Left ventricle myocardium inferior (tissue), 1 donor: ENCODE measurements around the gene KDM5B. TPM values are rescaled to one million over a fixed set of nuclear protein-coding genes. Genes with fewer than 3 reads are reported as not detected.
"Not testable (repeated sequence)": the region's sequence is repeated elsewhere in the genome, so short reads cannot be mapped to it uniquely, and the experiment has no call there.

Experiments used
- DNase-seq: peaks from one replicate; pipeline ENCODE4 v3.0.0-alpha.2; 2020
- H3K27ac ChIP-seq: fragments of 200-600 bp; replicated peaks from 2 replicates; pipeline ENCODE4 v1.8.0; 2021
- H3K27me3 ChIP-seq: fragments of 200-600 bp; 2 replicates; pipeline ENCODE4 v1.8.0; 2021; ENCODE audit warnings: low read depth
- H3K36me3 ChIP-seq: fragments of 200-600 bp; 2 replicates; pipeline ENCODE4 v1.8.0; 2021
- H3K4me1 ChIP-seq: fragments of 200-600 bp; 2 replicates; pipeline ENCODE4 v1.8.0; 2021
- H3K4me3 ChIP-seq: fragments of 200-600 bp; 2 replicates; pipeline ENCODE4 v1.8.0; 2021; ENCODE audit warnings: mild to moderate bottlenecking, moderate library complexity
- H3K9me3 ChIP-seq: fragments of 200-600 bp; replicated peaks from 2 replicates; pipeline ENCODE4 v1.8.0; 2021
- CTCF ChIP-seq: fragments of 200-600 bp; IDR thresholded peaks from 2 replicates; pipeline ENCODE4 v1.8.0; 2021; ENCODE audit warnings: antibody characterized with exemption, mild to moderate bottlenecking, borderline replicate concordance
- intact Hi-C: fragments of 100-400 bp; cut with micrococcal nuclease; formaldehyde crosslinking; loops from one replicate; pipeline ENCODE4 v1.11.0; 2022
- total RNA-seq: library from RNA; stranded (reverse); fragmentation: NEBNext Ultra II Directional; extraction: Animal tissue kit (Norgen Biotek cat#: 25700); gene quantifications from one replicate; pipeline ENCODE4 v1.2.1, GENCODE V29; 2021
- donor health status: DM: no; HTN: yes; CAD: no; lungs with severe emphysema.

Gene KDM5B
- total RNA-seq, 1 donor from 2014 or later = 11.9 TPM

DNA sequence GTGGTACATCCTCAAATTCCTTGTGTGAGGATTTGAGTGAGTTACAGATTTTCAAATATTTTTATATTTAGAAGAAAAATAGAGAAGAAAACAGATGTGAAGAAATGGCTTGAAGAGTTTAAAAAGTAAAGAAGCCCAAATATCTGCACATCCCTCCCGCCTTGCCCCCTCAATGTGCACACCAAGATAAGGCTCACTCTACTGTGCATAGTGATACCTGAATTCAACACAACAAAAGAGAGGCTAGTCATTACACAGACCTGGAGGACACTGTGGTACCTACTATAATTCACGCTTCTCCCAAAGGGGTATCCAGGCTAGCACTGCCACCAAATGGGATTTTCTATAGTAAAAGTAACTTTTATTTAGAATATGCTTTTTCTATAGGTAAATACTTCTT, 53.9 kb downstream of the KDM5B start:
- Histone ChIP-seq H3K9me3 (no peaks in the 10 kb centered on the region), H3K27me3 (no peaks in the 10 kb centered on the region), H3K27ac (no peak overlapping the region), H3K4me3 (no peak overlapping the region), H3K36me3 (peaks cover 88% of the 10 kb centered on the region), H3K4me1 (peaks cover 5% of the 10 kb centered on the region)
- no peak for DNase-seq
- TF ChIP-seq CTCF = no peak
- intact Hi-C loops = loop anchor here (10.0 kb wide), 1 partner anchor 251 kb away; the partner anchor contains the start of gene TMEM183A

GRCh38 chr1:202752774-202753173, 55.4 kb downstream of the KDM5B start:
- H3K36me3 ChIP-seq = peaks cover 88% of the 10 kb centered on the region
- intact Hi-C loops = loop anchor here (10.0 kb wide), 1 partner anchor 252 kb away; the partner anchor contains the start of gene TMEM183A
- no peak for DNase-seq
- no peak overlapping the region for H3K4me3 ChIP-seq
- H3K4me1 ChIP-seq = peaks cover 5% of the 10 kb centered on the region
- no peaks in the 10 kb centered on the region for H3K9me3 ChIP-seq
- H3K27ac ChIP-seq = no peak overlapping the region
- no peaks in the 10 kb centered on the region for H3K27me3 ChIP-seq
- no peak for TF ChIP-seq CTCF

- peaks cover 76% of the 10 kb centered on the region for H3K36me3 ChIP-seq
Observed at GRCh38 chr1:202750761-202751160, 57.5 kb downstream of the KDM5B start.

DNA sequence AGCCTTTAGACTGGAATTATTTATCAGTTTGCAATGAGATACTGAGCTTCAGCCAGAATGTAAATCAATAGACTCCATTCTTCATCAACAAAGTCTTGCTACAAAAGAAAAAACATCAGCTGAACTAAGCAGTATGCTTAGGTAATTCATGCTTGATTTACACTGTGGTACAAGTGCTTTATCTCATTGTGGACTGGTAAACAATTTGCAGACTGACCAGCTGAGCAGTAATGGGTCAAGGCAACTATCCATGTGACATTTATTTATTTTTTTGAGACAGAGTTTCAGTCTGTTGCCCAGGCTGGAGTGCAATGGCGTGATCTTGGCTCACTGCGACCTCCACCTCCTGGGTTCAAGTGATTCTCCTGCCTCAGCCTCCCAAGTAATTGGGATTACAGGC, 58.2 kb downstream of the KDM5B start:
- Histone ChIP-seq H3K4me1 (peaks cover 5% of the 10 kb centered on the region), H3K27ac (no peak overlapping the region), H3K9me3 (no peaks in the 10 kb centered on the region), H3K36me3 (peaks cover 76% of the 10 kb centered on the region), H3K4me3 (no peak overlapping the region), H3K27me3 (no peaks in the 10 kb centered on the region)
- no peak for DNase-seq
- intact Hi-C loops = loop anchor here (10.0 kb wide), 1 partner anchor 255 kb away; the partner anchor contains the start of gene TMEM183A
- no peak for TF ChIP-seq CTCF

More at GRCh38 chr1:202750761-202751160, 57.5 kb downstream of the KDM5B start:
- no peak for DNase-seq
- H3K9me3 ChIP-seq = no peaks in the 10 kb centered on the region
- H3K4me3 ChIP-seq = no peak overlapping the region
- no peaks in the 10 kb centered on the region for H3K27me3 ChIP-seq
- intact Hi-C loops = loop anchor here (10.0 kb wide), 1 partner anchor 254 kb away; the partner anchor contains the start of gene TMEM183A
- H3K4me1 ChIP-seq = peaks cover 5% of the 10 kb centered on the region
- no peak for TF ChIP-seq CTCF
- H3K27ac ChIP-seq = no peak overlapping the region

GRCh38 chr1:202745323-202745888, 62.8 kb downstream of the KDM5B start:
- H3K4me1 ChIP-seq = no peaks in the 10 kb centered on the region
- no peak overlapping the region for H3K27ac ChIP-seq
- TF ChIP-seq CTCF = no peak
- DNase-seq = no peak
- peaks cover 86% of the 10 kb centered on the region for H3K36me3 ChIP-seq
- intact Hi-C loops = no loop called here
- no peak overlapping the region for H3K4me3 ChIP-seq
- no peaks in the 10 kb centered on the region for H3K9me3 ChIP-seq
- H3K27me3 ChIP-seq = no peaks in the 10 kb centered on the region

DNA sequence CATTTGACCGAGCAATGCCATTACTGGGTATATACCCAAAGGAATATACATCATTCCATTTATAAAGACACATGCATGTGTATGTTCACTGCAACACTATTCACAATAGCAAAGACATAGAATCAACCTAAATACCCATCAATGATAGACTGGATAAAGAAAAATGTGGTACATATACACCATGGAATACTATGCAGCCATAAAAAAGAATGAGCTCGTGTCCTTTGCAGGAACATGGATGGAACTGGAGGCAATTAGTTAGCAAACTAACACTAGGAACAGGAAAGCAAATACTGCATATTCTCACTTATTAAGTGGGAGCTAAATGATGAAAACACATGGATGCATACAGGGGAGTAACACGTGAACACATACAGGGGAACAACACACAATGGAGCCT, 63.5 kb downstream of the KDM5B start:
- H3K4me3 ChIP-seq, H3K27ac ChIP-seq, H3K9me3 ChIP-seq, H3K4me1 ChIP-seq, H3K27me3 ChIP-seq, DNase-seq, intact Hi-C loops: not testable (repeated sequence)
- H3K36me3 ChIP-seq = peaks cover 81% of the 10 kb centered on the region
